Measurements from ENCODE around the gene METTL25. TPM values are rescaled to one million over a fixed set of nuclear protein-coding genes. Genes with fewer than 3 reads are reported as not detected.

The METTL25 gene
- total and polyA plus RNA-seq, 2 experiments from 2014 or later = 9.1 to 14.5 TPM

DNA sequence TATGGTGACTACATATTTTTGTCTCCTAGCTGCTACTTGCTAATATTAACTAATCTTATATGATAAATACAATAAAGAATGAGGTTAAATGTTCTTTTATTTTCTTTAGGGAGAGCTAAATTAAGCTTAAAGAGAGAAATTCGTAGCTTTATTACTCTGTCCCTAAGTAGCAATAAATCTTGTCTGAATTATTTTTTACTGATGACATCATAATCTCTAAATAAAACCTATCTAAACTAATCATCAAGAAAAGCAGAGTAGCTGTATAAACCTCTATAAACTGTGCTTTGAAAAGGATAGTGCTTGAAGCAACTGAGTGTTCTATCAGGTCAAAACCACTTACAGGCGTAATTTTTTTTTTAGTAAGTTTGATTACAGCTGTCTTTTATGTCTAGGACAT, 42.5 kb downstream of the METTL25 start:
- DNase-seq (ENCODE audit: low read depth in 1 of 2, low spot score in 1 of 2) = no peak
- no peak overlapping the region for H3K4me3 ChIP-seq
- peaks cover 8% of the 10 kb centered on the region for H3K36me3 ChIP-seq
- TF ChIP-seq, protein P1, sequence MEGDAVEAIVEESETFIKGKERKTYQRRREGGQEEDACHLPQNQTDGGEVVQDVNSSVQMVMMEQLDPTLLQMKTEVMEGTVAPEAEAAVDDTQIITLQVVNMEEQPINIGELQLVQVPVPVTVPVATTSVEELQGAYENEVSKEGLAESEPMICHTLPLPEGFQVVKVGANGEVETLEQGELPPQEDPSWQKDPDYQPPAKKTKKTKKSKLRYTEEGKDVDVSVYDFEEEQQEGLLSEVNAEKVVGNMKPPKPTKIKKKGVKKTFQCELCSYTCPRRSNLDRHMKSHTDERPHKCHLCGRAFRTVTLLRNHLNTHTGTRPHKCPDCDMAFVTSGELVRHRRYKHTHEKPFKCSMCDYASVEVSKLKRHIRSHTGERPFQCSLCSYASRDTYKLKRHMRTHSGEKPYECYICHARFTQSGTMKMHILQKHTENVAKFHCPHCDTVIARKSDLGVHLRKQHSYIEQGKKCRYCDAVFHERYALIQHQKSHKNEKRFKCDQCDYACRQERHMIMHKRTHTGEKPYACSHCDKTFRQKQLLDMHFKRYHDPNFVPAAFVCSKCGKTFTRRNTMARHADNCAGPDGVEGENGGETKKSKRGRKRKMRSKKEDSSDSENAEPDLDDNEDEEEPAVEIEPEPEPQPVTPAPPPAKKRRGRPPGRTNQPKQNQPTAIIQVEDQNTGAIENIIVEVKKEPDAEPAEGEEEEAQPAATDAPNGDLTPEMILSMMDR (IDR thresholded peaks at IDR 0.05; ENCODE audit: low read depth, low read length) = no peak
- H3K27ac ChIP-seq = no peak overlapping the region
- H3K9me3 ChIP-seq (ENCODE audit: low read depth) = no peaks in the 10 kb centered on the region
- no peaks in the 10 kb centered on the region for H3K4me1 ChIP-seq (ENCODE audit: low read depth)
- no peaks in the 10 kb centered on the region for H3K27me3 ChIP-seq

DNA sequence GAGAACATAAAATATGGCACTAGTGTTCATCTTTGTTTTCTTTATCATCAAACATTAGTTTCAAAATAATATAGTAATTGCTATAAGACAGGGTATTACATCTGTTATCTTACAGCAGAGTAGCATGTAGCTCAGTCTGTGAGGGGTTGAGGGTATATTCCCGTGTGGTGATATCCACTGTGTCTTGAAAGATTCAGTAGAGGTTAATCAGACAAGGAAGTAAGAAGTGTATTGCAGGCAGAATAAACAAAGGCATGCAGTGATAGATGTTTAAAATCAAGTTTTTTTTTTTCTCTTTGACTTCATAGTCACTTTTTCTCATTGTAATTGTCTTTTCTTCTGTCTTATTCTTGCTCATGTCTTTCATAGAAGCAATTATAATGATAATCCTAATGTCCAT, 48.3 kb downstream of the METTL25 start:
- H3K27ac ChIP-seq = no peak overlapping the region
- no peak overlapping the region for H3K4me3 ChIP-seq
- H3K4me1 ChIP-seq (ENCODE audit: low read depth) = no peaks in the 10 kb centered on the region
- no peaks in the 10 kb centered on the region for H3K9me3 ChIP-seq (ENCODE audit: low read depth)
- no peak for DNase-seq (ENCODE audit: low read depth in 1 of 2, low spot score in 1 of 2)
- H3K27me3 ChIP-seq = no peaks in the 10 kb centered on the region
- TF ChIP-seq, protein P1 (IDR thresholded peaks at IDR 0.05; ENCODE audit: low read depth, low read length) = no peak
- no peaks in the 10 kb centered on the region for H3K36me3 ChIP-seq

DNA sequence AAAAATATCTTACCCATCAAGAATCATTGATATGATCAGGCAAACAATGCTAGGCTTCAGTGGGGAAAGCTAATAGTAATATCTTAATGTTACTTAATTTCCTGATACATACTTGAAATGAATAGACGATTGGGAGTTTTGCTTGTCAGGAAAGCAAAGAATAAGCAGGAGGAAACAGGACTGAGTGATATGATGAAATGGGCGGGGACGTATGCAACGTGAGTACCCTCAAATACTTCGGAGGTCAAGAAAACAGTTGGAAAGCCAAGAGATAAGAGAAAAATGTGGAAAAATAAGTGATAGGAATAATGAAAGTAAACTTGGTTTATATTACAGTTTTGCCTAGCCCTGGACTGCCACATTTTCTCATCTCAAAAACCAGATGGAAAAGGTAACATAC, 49.2 kb downstream of the METTL25 start:
- TF ChIP-seq, protein P1 (IDR thresholded peaks at IDR 0.05; ENCODE audit: low read depth, low read length) = no peak
- Histone ChIP-seq H3K9me3 (ENCODE audit: low read depth) (no peaks in the 10 kb centered on the region), H3K27me3 (no peaks in the 10 kb centered on the region), H3K27ac (no peak overlapping the region), H3K36me3 (no peaks in the 10 kb centered on the region), H3K4me3 (no peak overlapping the region), H3K4me1 (ENCODE audit: low read depth) (no peaks in the 10 kb centered on the region)
- DNase-seq (ENCODE audit: low read depth in 1 of 2, low spot score in 1 of 2) = peak in 1 of 2 donors; percentile 54

DNA sequence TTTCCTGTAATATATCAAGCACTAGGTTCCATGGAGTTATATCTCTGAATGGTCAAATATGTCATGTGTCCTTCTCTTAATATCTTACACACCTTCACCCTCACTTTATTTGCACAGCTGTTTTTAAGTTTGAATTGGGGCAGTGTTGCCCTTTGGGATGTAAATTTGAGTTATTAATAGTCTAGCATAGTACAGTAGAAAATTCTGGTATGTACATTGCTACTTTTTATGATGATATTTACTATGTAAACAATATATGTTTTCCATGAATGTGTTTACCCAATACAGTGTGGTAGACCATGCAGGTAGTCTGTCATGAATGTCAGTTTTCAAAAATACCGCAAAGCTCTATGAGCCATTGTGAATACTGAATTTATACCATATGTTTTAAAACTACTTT, 50.5 kb downstream of the METTL25 start:
- Histone ChIP-seq H3K27me3 (no peaks in the 10 kb centered on the region), H3K36me3 (no peaks in the 10 kb centered on the region), H3K27ac (no peak overlapping the region), H3K9me3 (ENCODE audit: low read depth) (no peaks in the 10 kb centered on the region), H3K4me1 (ENCODE audit: low read depth) (no peaks in the 10 kb centered on the region), H3K4me3 (no peak overlapping the region)
- no peak for DNase-seq (ENCODE audit: low read depth in 1 of 2, low spot score in 1 of 2)
- TF ChIP-seq, protein P1 (IDR thresholded peaks at IDR 0.05; ENCODE audit: low read depth, low read length) = no peak

DNA sequence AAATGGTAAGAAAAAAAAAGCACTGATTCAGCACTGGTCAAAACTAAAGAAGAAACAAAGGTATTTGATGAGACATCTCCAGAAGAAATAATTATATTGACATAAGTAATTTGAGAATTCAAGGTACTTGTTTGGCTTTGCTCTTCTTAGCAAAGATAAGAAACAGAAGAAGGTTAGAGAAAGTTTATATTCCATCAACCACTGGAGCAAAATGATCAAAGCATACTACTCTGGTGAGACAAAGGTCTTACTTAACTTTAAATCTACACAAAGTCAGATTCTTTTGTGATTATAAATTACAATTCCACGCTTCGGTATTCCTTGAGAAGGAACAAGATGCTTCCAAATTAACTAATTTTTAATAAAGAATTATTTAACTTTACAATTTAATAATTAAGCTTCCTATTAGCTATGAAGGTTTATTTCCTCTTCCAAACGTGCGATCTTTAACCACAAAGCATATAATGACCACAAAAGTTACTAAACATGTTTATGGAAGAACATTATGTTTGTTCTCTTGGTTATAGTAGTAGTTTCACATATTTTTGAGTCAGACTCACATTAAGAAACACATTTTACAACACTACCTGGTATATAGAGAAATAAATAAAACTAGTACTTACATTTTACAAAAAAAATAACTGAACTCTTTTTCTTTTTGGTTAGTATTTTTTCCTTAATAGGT, 53.4 kb downstream of the METTL25 start:
- Histone ChIP-seq H3K9me3 (ENCODE audit: low read depth) (no peaks in the 10 kb centered on the region), H3K36me3 (no peaks in the 10 kb centered on the region), H3K4me1 (ENCODE audit: low read depth) (no peaks in the 10 kb centered on the region), H3K27ac (no peak overlapping the region), H3K4me3 (no peak overlapping the region), H3K27me3 (no peaks in the 10 kb centered on the region)
- TF ChIP-seq, protein P1 (IDR thresholded peaks at IDR 0.05; ENCODE audit: low read depth, low read length) = no peak
- DNase-seq (ENCODE audit: low read depth in 1 of 2, low spot score in 1 of 2) = no peak

Data from cardiac muscle cell (in vitro differentiated cells and primary cell).